K562 (cell line): ENCODE results near the gene EXOC4. TPM values are rescaled to one million over a fixed set of nuclear protein-coding genes. Genes with fewer than 3 reads are reported as not detected.

ENCODE experiments used
- ATAC-seq: fragments of 200-7000 bp; cut with Tn5 transposase; 3 replicates; pipeline ENCODE4 v1.9.1; 2020; ENCODE audit warnings: moderate library complexity
- BruUV-seq: library from RNA; stranded (reverse); fragments of 400-500 nt; replicated peaks from 2 replicates; lab custom pipeline; 2021; lab: Mats Ljungman, UMichigan
- CTCF ChIA-PET: fragments of 300-600 bp; formaldehyde crosslinking; extraction: SDS; loops from one replicate; lab custom pipeline; 2021; ENCODE audit warnings: low intra/inter-chr PET ratio; lab: Yijun Ruan, JAX
- POLR2A ChIA-PET: fragments of 300-600, 350-650 bp; sonication (Branson Sonifier 250); formaldehyde crosslinking; extraction: SDS; loops from one replicate; lab custom pipeline; 2021; ENCODE audit warnings: antibody characterized with exemption, inconsistent platforms; lab: Yijun Ruan, JAX
- DNase-seq, 4 experiments: peaks; one replicate each; pipeline versions ENCODE4 v3.0.0 to v3.0.0-alpha.2; 2011 to 2018; ENCODE audit warnings: low spot score in 3 of 4, mixed read lengths in 3 of 4; ENCODE audit errors: extremely low read depth in 1 of 4
- FAIRE-seq: peaks from 2 replicates; lab custom pipeline; 2011; peaks lifted over from hg19 to GRCh38; lab: Jason Lieb, UNC
- H2AFZ ChIP-seq: 2 replicates; pipeline ENCODE4 v1.6.0; 2011; ENCODE audit warnings: low read depth, low read length, control low read depth, inconsistent platforms
- H3K27ac ChIP-seq: fragments of 200-600 bp; 3 replicates; pipeline ENCODE4 v1.8.0; 2011; ENCODE audit warnings: low read depth, mild to moderate bottlenecking, control low read depth, inconsistent platforms, low read length, moderate library complexity, mixed read lengths; ENCODE audit errors: extremely low read depth
- H3K27me3 ChIP-seq, 2 experiments: fragments of 300-600 bp in 1 of 2; 2 replicates in 1 of 2; 3 replicates in 1 of 2; pipeline versions ENCODE4 v1.6.0 to v1.8.0; 2011; ENCODE audit warnings: inconsistent platforms in 2 of 2, low read length in 2 of 2, mild to moderate bottlenecking in 1 of 2, mixed read lengths in 1 of 2, moderate library complexity in 1 of 2; ENCODE audit not compliant: control insufficient read depth in 2 of 2, insufficient read depth in 2 of 2
- H3K36me3 ChIP-seq: fragments of 300-600 bp; 3 replicates; pipeline ENCODE4 v1.8.0; 2011; ENCODE audit warnings: mild to moderate bottlenecking, low read length, inconsistent platforms; ENCODE audit not compliant: control insufficient read depth, insufficient read depth
- H3K4me1 ChIP-seq, 2 experiments: fragments of 200-600 bp in 1 of 2; replicated peaks in 1 of 2; 2 replicates in 1 of 2; 3 replicates in 1 of 2; pipeline versions ENCODE4 v1.5.1 to v1.8.0; 2011; ENCODE audit warnings: inconsistent platforms in 2 of 2, low read length in 2 of 2, mild to moderate bottlenecking in 1 of 2, mixed read lengths in 1 of 2, moderate library complexity in 1 of 2; ENCODE audit not compliant: control insufficient read depth in 2 of 2, insufficient read depth in 2 of 2
- H3K4me2 ChIP-seq: 2 replicates; pipeline ENCODE4 v1.6.1; 2011; ENCODE audit warnings: low read length, control low read depth, inconsistent platforms, mixed read lengths; ENCODE audit not compliant: insufficient read depth
- H3K4me3 ChIP-seq: fragments of 200-600 bp; sonication (generic), shearing (Covaris generic); 2 replicates; pipeline ENCODE4 v1.5.1; 2016; ENCODE audit warnings: control low read depth, inconsistent platforms
- H3K79me2 ChIP-seq: fragments of 200-600 bp; 3 replicates; pipeline ENCODE4 v1.8.0; 2011; ENCODE audit warnings: low read length, inconsistent platforms; ENCODE audit not compliant: control insufficient read depth, insufficient read depth
- H3K9ac ChIP-seq, 2 experiments: 2 replicates each; pipeline versions ENCODE4 v1.6.0 to v1.6.1; 2011; ENCODE audit warnings: low read depth in 2 of 2, low read length in 2 of 2, control low read depth in 1 of 2, inconsistent platforms in 1 of 2, mild to moderate bottlenecking in 1 of 2, mixed read lengths in 1 of 2; ENCODE audit not compliant: insufficient read depth in 1 of 2
- H3K9me1 ChIP-seq: one replicate; pipeline ENCODE4 v1.6.0; 2011; ENCODE audit warnings: inconsistent platforms, mild to moderate bottlenecking, low read length, moderate library complexity; ENCODE audit not compliant: control insufficient read depth, insufficient read depth
- H3K9me3 ChIP-seq: replicated peaks from 2 replicates; pipeline ENCODE4 v1.5.1; 2011; ENCODE audit warnings: low read depth, low read length, inconsistent platforms; ENCODE audit not compliant: control insufficient read depth, insufficient read depth
- H4K20me1 ChIP-seq: replicated peaks from 2 replicates; pipeline ENCODE4 v1.6.1; 2011; ENCODE audit warnings: low read length, inconsistent platforms, mixed read lengths; ENCODE audit not compliant: control insufficient read depth, insufficient read depth
- ESRRB ChIP-seq: fragments of 250-450 bp; sonication (Bioruptor Pico); IDR thresholded peaks from 2 replicates; pipeline ENCODE4 v1.5.0; 2020; ENCODE audit warnings: mild to moderate bottlenecking, moderate library complexity, borderline replicate concordance
- FOXM1 ChIP-seq, 2 experiments: fragments of 450-650 bp in 1 of 2; sonication (generic) in 1 of 2; formaldehyde crosslinking in 1 of 2; IDR thresholded peaks; 2 replicates each; pipeline versions ENCODE4 v1.6.1 to v1.9.0; 2017 to 2022; ENCODE audit warnings: low read depth in 2 of 2, mild to moderate bottlenecking in 2 of 2, missing genetic modification reagents in 1 of 2, moderate library complexity in 1 of 2
- MYBL2 ChIP-seq, 2 experiments: fragments of 450-650 bp in 1 of 2; sonication (generic) in 1 of 2; formaldehyde crosslinking in 1 of 2; IDR thresholded peaks; 2 replicates each; pipeline versions ENCODE4 v1.6.1 to v1.8.1; 2017 to 2022; ENCODE audit warnings: borderline replicate concordance in 1 of 2, inconsistent platforms in 1 of 2, low read depth in 1 of 2, mild to moderate bottlenecking in 1 of 2, missing genetic modification reagents in 1 of 2, moderate library complexity in 1 of 2
- PTTG1 ChIP-seq: fragments of 450-650 bp; IDR thresholded peaks from 2 replicates; pipeline ENCODE4 v1.6.1; 2016; ENCODE audit warnings: low read depth, mild to moderate bottlenecking, missing genetic modification characterization, missing compliant biosample characterization
- PYGO2 ChIP-seq: fragments of 450-650 bp; IDR thresholded peaks from 2 replicates; pipeline ENCODE4 v1.6.1; 2016; ENCODE audit warnings: mild to moderate bottlenecking, missing genetic modification characterization, moderate library complexity, missing compliant biosample characterization
- SMARCA4 ChIP-seq: fragments of 450-650 bp; IDR thresholded peaks from 2 replicates; pipeline ENCODE4 v1.6.1; 2016
- SMARCC2 ChIP-seq: fragments of 450-650 bp; IDR thresholded peaks from 2 replicates; pipeline ENCODE4 v1.6.1; 2017; ENCODE audit warnings: antibody characterized with exemption, moderate library complexity, mild to moderate bottlenecking, low read depth
- SRSF1 ChIP-seq: fragments of 200-400 bp; formaldehyde crosslinking; IDR thresholded peaks from 2 replicates; pipeline ENCODE4 v1.6.1; 2017; ENCODE audit warnings: mild to moderate bottlenecking, low read depth, low read length, moderate library complexity
- TBP ChIP-seq: optimal IDR thresholded peaks from 2 replicates; pipeline ENCODE3; 2011; ENCODE audit warnings: low read depth, low read length, improper control_type of control experiment
- ZNF316 ChIP-seq: fragments of 450-650 bp; IDR thresholded peaks from 2 replicates; pipeline ENCODE4 v1.6.1; 2016
- ZNF561 ChIP-seq: fragments of 450-650 bp; formaldehyde crosslinking; conservative IDR thresholded peaks from 2 replicates; pipeline ENCODE4 v1.4.0; 2020; ENCODE audit warnings: mild to moderate bottlenecking, moderate library complexity
- WGBS: fragments of 100-300 bp; shearing (Covaris generic); methylation state at CpG from one replicate; pipeline ENCODE4 v1.1.6; 2016; ENCODE audit warnings: low coverage, mixed read lengths; ENCODE audit not compliant: insufficient coverage; ENCODE audit errors: missing lambda C conversion rate; 5-methylcytosine and 5-hydroxymethylcytosine counted together
- in situ Hi-C: fragments of 300-500 bp; cut with MboI; formaldehyde crosslinking; loops from 4 replicates; pipeline ENCODE4 v1.15.0; 2018; ENCODE audit warnings: inconsistent platforms, mixed read lengths
- intact Hi-C: fragments of 100-400 bp; cut with micrococcal nuclease; formaldehyde crosslinking; loops from 2 replicates; pipeline ENCODE4 v1.14.2; 2022
- polyA plus RNA-seq, 8 experiments: library from polyadenylated mRNA; depleted of rRNA in 4 of 8; stranded (reverse) in 5 of 8; unstranded in 3 of 8; fragments of >200 nt; fragmentation: Nextera tagmentation in 2 of 8; fragmentation: Illumina TruSeq in 1 of 8; extraction: Ambion mirVana in 2 of 8; extraction: Trizol in 1 of 8; gene quantifications; 2 replicates each; pipeline versions ENCODE4 v1.2.1 to v1.2.3, GENCODE V29; 2011 to 2014; ENCODE audit warnings: inconsistent platforms in 1 of 8, missing spikeins in 1 of 8
- total RNA-seq, 7 experiments: library from RNA; depleted of rRNA in 6 of 7; stranded (reverse); fragments of >200 nt in 6 of 7; fragmentation: Illumina TruSeq in 2 of 7; extraction: Trizol in 2 of 7; gene quantifications; 2 replicates each; pipeline versions ENCODE4 v1.2.1 to v1.2.3, GENCODE V29; 2011 to 2021; ENCODE audit warnings: low replicate concordance in 1 of 7
- TF ChIP-seq, protein P1 (sequence below): fragments of 250-450 bp; sonication (Bioruptor Pico); IDR thresholded peaks from 2 replicates; pipeline ENCODE4 v1.9.0; 2021; ENCODE audit warnings: mild to moderate bottlenecking

The EXOC4 gene
- total and polyA plus RNA-seq, 9 of the 15 experiments (the other 6 are each of a cell fraction or from before 2014, with no cell fraction given): 18.5 to 73.1 (median 46.6) TPM

GRCh38 chr7:133940368-133940767 is 687.5 kb downstream of the EXOC4 start:
- POLR2A ChIA-PET: no interaction called here
- H3K9ac ChIP-seq: no peak overlapping the region
- BruUV-seq: no TSS peak
- H3K27me3 ChIP-seq: no peaks in the 10 kb centered on the region
- H3K9me1 ChIP-seq: no peaks in the 10 kb centered on the region
- no peaks in the 10 kb centered on the region for H3K9me3 ChIP-seq
- CTCF ChIA-PET: no interaction called here
- no peak overlapping the region for H3K4me3 ChIP-seq
- ATAC-seq: no peak
- no peaks in the 10 kb centered on the region for H4K20me1 ChIP-seq
- intact Hi-C loops (no loop called here), in situ Hi-C loops (no loop called here)
- H2AFZ ChIP-seq: no peak overlapping the region
- H3K4me1 ChIP-seq: no peaks in the 10 kb centered on the region
- no peak overlapping the region for H3K27ac ChIP-seq
- H3K79me2 ChIP-seq: no peaks in the 10 kb centered on the region
- H3K36me3 ChIP-seq: peaks cover 6% of the 10 kb centered on the region; the same call in 2 of the 3 replicates
- TF ChIP-seq, protein P1, sequence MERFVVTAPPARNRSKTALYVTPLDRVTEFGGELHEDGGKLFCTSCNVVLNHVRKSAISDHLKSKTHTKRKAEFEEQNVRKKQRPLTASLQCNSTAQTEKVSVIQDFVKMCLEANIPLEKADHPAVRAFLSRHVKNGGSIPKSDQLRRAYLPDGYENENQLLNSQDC: no peak
- peak; percentile 26; the same call in 1 of the 2 replicates for TF ChIP-seq ZNF316
- no peak for FAIRE-seq
- no peak overlapping the region for H3K4me2 ChIP-seq
- DNase-seq: no peak
- WGBS: 39% methylated on average over 1 of the region's 1 CpG

DNA sequence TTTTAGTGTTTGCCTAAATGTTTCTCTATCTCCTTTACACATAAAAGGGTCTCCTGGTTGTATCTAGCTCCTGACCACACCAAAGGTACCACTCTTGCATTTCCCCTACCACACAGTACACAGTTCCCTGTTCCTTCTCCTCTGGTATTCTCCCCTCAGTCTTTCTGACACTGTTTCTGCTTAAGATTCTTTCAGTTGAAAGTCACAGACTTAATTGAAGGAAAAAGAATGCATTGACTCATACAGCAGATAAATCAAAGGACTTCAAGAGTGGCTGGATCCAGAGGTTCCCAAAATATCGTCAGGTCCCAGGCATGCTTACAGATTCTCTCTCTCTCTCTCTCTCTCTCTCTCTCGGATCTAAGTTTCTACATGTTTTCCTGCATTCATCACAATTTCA is 688.6 kb downstream of the EXOC4 start:
- no peak overlapping the region for H3K9ac ChIP-seq
- H3K36me3 ChIP-seq: peaks cover 6% of the 10 kb centered on the region; the same call in 2 of the 3 replicates
- ChIA-PET POLR2A (no interaction called here), CTCF (interaction anchor here (0.5 kb wide), 1 partner anchor 657 kb away, joined by 3 read pairs; no protein-coding TSS in a partner anchor)
- FAIRE-seq (no peak), DNase-seq (no peak), ATAC-seq (no peak)
- H3K9me3 ChIP-seq: no peaks in the 10 kb centered on the region
- 23% methylated on average over 2 of the region's 2 CpGs for WGBS
- no peaks in the 10 kb centered on the region for H3K79me2 ChIP-seq
- no peaks in the 10 kb centered on the region for H4K20me1 ChIP-seq
- H3K9me1 ChIP-seq: no peaks in the 10 kb centered on the region
- H3K27ac ChIP-seq: no peak overlapping the region
- H2AFZ ChIP-seq: no peak overlapping the region
- in situ Hi-C loops (no loop called here), intact Hi-C loops (no loop called here)
- no peak overlapping the region for H3K4me2 ChIP-seq
- BruUV-seq: TSS peak; percentile 16
- no peak overlapping the region for H3K4me3 ChIP-seq
- H3K4me1 ChIP-seq: no peaks in the 10 kb centered on the region
- no peaks in the 10 kb centered on the region for H3K27me3 ChIP-seq
- TF ChIP-seq FOXM1 (IDR thresholded peaks at IDR 0.05; ENCODE audit: low read depth): no peak
- no peak for TF ChIP-seq FOXM1 (CRISPR knock-in tag; IDR thresholded peaks at IDR 0.05; ENCODE audit: low read depth)
- TF ChIP-seq SRSF1: no peak
- no peak for TF ChIP-seq ESRRB (CRISPR knock-in tag)
- TF ChIP-seq ZNF561: no peak
- TF ChIP-seq TBP: no peak
- TF ChIP-seq SMARCA4: no peak
- TF ChIP-seq PYGO2 (tag): no peak
- no peak for TF ChIP-seq SMARCC2
- TF ChIP-seq PTTG1 (tag): no peak
- no peak for TF ChIP-seq MYBL2 (IDR thresholded peaks at IDR 0.05; ENCODE audit: low read depth)
- no peak for TF ChIP-seq MYBL2 (CRISPR knock-in tag; IDR thresholded peaks at IDR 0.05; ENCODE audit: borderline replicate concordance)
